ENCODE measurements around the gene LMF1.
"Not testable (repeated sequence)": the region's sequence is repeated elsewhere in the genome, so short reads cannot be mapped to it uniquely, and the experiment has no call there.

The LMF1 gene

GRCh38 chr16:841455-842060, 129.2 kb downstream of the LMF1 start:
- no peak for DNase-seq

DNA sequence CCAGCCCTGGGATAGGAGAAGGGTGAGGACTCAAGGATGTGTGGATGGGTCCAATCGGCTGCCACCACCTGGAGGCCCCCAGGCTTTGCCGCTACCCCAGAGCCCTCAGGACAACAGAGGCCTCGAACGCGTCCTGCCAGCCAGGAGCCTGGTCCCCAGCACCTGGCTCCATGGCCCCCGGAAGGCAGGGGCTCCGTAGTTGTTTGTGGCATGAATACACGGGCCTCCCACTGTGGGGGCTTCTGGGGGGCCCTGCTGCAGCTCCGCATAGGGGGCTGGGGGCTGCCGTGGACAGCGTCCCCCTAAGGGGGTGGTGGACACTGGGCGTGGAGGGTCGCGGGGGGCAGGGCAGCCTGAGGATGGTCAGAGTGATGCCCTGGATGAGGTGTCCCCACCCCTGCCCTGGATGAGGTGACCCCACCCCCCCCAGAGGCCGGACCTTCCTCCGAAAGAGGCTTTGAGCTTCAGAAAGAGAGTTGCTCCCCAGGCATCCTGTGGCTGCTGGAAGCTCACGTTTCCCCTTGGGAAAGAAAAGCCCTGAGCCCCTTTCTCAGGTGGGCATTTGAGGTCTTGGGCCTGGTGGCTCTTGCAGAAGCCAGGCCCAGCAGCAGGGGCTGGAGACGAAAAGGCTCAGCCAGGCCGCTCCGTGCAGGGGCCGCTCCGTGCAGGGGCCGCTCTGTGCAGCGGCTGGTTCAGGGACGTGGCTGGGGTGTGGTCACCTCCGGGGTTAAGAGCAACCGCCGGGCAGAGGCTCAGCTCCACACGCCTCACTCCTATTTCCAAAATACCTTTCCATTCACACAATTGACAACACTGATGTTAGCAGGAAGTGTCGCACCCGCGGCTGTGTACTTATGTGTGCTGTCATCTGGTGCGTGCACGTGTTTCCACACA, 130.0 kb downstream of the LMF1 start:
- DNase-seq, result no peak

- no peak for DNase-seq
Observed at GRCh38 chr16:839643-840408, 131.0 kb downstream of the LMF1 start.

- DNase-seq, result no peak
Observed at GRCh38 chr16:838741-839140, 132.0 kb downstream of the LMF1 start.

DNA sequence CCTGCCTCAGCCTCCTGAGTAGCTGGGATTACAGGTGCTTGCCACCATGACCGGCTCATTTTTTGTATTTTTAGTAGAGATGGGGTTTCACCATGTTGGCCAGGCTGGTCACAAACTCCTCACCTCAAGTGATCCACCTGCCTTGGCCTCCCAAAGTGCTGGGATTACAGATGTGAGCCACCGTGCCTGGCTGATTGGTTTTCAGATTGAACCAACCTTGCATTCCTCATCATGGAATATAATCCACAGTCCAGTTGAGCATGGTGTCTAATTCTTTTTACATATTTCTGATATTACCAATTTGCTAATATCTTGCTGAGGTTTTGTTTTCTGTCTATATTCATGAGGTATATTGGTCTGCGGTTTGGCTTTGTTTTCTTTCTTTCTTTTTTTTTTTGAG, 134.0 kb downstream of the LMF1 start:
- DNase-seq, result not testable (repeated sequence)

DNA sequence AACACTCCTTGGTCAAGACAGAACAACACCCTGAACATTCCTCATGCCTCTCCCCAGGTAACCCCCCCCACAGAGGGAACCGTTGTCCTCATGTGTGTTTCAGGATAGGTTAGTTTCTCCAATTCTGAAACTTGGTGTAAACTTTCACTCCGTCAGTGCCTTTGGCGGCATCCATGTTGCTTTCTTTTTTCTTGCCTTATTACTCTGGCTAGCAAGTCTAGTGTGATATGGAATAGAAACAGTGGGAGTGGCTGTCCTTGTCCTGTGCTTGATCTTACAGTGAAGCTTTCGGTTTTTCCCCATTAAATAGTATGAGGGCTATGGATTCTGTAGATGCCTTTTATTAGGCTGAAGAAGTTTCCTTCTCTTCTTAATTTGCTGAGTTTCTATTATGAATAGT, 134.6 kb downstream of the LMF1 start:
- DNase-seq, result no peak

- no peak for DNase-seq
Observed at GRCh38 chr16:835373-835772, 135.4 kb downstream of the LMF1 start.

DNA sequence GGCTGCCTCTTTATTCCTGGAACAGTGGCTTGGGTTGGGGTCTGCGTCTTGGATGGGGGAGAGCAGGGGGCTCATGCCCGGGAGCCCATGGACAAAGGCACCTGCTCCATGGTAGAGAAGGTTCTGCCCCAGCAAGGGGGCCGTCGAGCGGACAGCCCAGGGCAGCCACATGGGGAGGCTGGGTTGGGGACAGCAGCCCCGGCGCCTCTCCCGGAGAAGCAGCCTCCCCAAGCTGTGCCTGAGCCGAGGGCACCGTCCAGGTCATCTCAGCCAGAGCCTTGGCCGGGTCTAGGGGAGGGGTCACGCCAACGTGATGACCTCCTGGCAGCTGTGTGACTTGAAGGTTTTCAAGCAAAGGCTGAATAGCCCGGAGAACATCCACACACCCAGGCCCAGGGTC, 137.4 kb downstream of the LMF1 start:
- DNase-seq, result no peak

DNA sequence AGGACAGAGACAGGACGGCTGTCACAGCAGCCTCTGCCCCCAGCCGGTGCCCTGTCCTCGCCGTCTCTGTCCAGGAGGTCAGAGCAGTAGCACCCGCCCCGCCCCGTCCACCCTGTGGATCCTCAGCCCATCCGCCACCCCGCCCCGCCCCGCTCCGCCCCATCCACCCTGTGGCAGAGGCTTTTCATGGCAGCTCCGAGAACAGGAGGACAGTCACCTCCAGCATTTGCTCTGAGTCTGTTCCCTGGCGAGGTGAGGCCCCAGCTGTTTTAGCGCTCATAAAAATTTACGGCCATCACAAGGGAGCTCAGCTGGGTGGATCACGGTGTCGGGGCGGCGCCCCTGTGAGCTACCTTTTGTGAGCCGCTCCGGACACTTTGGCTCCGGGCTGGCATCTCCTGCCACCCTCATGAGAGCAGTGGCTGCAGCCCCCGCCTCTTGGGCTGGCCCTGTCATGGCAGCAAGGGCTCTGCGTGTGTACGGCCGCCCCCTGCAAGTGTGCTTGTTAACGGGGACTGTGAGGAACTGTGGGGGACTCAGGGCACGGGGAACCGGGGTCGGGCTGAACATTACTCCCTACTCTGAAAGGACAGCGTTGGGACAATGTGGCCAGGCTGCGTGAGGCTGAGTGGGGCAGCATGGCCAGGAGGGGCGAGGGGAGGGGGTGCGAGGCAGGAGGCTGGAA, 138.0 kb downstream of the LMF1 start:
- no peak for DNase-seq

DNA sequence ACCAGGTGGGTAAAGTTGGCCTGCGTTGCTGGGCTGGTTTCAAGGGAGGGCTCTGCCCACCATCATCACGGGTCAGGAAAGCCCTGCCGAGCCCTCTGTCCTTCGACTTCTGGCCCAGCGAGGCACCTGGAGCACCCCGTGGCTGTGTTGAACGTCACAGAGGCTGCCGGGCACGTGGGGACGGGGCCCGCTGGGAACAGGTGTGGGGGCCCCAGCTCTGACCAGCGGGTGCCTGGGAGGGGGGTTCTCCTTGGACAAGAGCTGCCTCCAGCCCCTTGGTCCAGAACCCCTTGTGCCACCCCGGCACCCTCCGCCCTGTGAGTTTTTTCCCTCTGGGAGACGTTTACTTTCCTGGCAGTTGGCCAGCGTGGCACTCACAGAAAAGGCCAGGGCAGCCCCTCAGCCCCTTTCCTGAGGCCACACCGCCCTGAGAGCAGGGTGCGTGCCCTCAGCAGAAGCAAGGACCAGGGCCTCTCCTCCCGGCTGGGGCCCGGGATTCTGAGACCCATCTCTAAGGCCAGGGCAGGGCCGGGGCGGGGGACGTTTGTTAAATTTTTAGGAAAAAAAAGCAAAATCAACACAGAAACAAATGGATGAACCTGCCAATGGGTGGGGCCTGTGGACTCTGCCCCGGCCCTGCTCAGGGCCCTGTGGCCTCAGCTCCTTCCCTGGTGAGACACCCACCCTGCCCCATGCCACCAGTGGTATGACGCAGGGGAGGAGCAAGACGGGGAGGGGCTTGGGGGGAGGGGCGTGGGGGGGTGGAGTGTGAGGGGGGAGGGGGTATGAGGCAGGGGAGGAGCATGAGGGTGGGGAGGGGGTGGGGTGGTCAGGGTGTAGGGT, 139.0 kb downstream of the LMF1 start:
- DNase-seq, result no peak

DNA sequence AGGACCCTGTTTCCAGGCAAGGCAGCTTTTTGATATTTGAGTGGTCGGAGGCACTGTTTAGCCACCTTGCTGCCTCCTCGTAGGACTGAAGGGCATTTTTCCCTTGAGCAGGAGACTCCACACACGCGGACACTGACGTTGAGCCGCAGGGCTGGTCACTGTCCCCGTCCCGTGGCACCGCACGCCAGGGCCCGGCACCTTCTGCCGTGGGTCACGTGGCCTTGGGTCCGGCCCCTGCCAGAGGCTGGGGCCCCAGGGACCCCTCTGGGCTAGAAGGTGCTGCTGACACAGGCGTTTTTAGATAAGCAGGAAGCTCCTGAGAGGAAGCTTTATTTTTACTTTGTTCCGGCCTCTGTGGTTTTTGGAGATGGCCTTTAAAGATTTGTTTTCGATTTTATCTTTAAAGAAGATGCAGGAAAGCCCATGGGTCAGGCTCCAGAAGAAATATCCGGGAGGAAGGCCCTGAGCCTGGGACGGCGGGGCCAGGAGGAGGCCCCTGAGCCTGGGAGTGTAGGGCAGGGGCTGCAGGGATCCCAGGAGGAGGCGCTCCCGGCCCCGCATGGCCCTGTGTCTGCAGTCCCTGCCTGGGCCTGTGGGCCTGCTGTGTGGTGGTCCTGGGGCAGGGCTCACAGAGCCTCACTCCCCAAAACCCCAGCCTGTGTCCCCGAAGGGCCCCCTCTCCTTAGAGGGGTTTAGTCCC, 139.8 kb downstream of the LMF1 start:
- DNase-seq, result no peak

- no peak for DNase-seq
Observed at GRCh38 chr16:830107-830870, 140.5 kb downstream of the LMF1 start.

DNA sequence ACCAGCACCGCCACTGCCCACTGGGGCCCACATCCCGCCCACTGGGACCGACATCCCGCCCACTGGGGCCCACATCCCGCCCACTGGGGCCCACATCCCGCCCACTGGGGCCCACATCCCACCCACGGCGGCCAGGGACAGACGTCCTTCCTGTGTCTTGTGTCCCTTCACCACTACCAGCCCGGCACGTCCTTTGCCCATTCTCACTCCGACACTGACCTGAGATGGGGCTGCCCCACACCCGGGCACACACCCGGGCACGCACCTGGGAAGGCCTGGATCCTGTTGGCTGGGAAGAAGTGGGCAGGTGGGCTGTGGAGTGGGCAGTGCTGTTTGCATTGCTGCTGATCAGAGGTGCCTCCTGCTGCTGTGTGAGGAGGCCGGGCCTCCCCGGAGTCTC, 141.9 kb downstream of the LMF1 start:
- no peak for DNase-seq

- no peak for DNase-seq
Observed at GRCh38 chr16:827513-827912, 143.3 kb downstream of the LMF1 start.

- no peak for DNase-seq
Observed at GRCh38 chr16:825341-826061, 145.3 kb downstream of the LMF1 start.

GRCh38 chr16:824601-825000, 146.2 kb downstream of the LMF1 start:
- no peak for DNase-seq

- no peak for DNase-seq
Observed at GRCh38 chr16:824194-824593, 146.6 kb downstream of the LMF1 start.

GRCh38 chr16:822909-823297, 147.9 kb downstream of the LMF1 start:
- DNase-seq, result no peak

DNA sequence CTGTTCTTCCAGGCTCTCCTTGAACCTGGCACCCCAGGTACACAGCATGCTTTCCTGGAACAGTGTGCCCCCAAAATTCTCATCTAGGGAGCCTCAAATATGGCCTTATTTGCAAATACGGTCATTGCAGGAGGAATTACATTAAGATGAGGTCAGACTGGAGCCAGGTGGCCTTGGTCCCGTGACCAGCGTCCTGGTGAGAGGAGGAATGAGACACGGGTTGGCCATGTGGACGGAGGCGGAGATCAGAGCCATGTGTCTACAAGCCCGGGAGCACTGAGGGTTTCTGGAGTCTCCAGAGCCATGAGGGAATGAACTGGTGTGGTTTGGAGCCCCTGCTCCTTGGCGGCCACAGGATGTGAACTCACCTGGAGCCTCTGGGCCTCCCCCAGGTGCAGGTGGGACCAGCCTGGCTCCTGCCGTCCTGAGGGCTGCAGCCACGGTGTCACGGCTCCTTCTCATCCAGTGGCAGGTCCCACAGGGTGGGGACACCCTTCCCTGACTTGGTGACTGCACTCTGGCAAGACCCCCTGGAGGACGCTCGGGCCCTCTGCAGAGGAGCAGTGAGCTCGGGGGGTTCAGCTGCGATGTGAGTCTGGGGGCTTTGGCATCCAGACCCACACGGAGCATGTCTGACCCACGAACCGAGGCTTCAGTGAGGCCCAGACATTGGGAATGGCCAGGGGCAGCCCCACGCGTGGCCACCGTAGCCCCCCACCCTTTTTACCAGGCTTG, 148.4 kb downstream of the LMF1 start:
- DNase-seq, result no peak

Data from cortex of kidney (tissue), 1 donor.